ENCODE measurements around the gene BCDIN3D.

Gene BCDIN3D

DNA sequence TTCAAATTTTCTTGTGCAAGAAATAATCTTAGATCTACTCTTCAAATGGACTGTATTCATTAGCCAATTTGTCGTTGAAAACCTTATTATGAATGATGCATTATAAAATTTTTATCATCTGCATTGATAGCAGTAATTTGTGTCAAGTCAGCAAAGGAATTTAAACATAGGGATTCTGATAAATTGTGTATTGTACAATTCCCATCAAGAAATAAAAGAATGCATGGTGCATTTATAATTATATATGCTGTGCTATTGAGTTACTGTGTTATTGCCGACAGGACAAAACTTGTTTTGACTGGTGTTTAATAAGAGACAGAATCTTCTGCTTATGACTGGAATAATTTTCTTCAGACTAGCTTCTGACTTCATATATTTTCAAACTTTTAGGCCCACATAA is 3.1 kb upstream of the BCDIN3D start:
- H3K36me3 ChIP-seq (ENCODE audit: low read depth) = no peaks in the 10 kb centered on the region
- ATAC-seq (ENCODE audit: low read depth) (no peak), DNase-seq (ENCODE audit: low spot score) (no peak)
- H3K27ac ChIP-seq (ENCODE audit: poor library complexity, severe bottlenecking) = no peak overlapping the region
- TF ChIP-seq, protein P1, sequence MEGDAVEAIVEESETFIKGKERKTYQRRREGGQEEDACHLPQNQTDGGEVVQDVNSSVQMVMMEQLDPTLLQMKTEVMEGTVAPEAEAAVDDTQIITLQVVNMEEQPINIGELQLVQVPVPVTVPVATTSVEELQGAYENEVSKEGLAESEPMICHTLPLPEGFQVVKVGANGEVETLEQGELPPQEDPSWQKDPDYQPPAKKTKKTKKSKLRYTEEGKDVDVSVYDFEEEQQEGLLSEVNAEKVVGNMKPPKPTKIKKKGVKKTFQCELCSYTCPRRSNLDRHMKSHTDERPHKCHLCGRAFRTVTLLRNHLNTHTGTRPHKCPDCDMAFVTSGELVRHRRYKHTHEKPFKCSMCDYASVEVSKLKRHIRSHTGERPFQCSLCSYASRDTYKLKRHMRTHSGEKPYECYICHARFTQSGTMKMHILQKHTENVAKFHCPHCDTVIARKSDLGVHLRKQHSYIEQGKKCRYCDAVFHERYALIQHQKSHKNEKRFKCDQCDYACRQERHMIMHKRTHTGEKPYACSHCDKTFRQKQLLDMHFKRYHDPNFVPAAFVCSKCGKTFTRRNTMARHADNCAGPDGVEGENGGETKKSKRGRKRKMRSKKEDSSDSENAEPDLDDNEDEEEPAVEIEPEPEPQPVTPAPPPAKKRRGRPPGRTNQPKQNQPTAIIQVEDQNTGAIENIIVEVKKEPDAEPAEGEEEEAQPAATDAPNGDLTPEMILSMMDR (IDR thresholded peaks at IDR 0.05; ENCODE audit: poor library complexity, severe bottlenecking) = no peak
- H3K9me3 ChIP-seq (ENCODE audit: severe bottlenecking) = peaks cover 2% of the 10 kb centered on the region
- H3K4me3 ChIP-seq (ENCODE audit: severe bottlenecking) = no peak overlapping the region
- H3K4me1 ChIP-seq (ENCODE audit: insufficient read depth, poor library complexity, severe bottlenecking) = peaks cover 6% of the 10 kb centered on the region
- H3K27me3 ChIP-seq (ENCODE audit: insufficient read depth, poor library complexity, severe bottlenecking) = peaks cover 4% of the 10 kb centered on the region

DNA sequence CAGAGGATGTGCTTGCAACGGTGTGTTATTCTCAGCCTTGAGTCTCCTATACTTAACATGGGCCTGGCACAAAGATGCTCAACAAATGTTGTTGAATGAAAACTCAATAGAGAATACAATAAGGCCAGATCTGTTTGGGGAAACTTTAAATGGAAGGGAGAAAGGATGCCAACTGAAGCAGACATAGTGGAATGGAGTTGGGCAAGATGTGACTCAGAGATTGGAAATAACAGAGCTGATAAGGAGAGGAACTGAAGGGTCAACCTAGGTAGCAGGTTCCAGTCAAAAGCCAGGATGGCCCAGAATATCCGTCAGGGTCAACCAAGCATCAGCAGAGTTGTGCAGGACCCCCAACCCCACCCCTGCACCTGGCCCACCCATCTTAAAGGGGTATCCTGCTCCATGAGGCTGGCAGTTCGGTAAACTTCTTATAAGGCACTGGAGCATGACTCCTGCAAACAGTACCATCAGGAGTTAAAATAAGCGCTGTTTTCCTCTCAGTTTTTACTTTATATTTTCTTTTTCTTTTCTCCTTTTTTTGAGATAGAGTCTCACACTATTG is 1.1 kb upstream of the BCDIN3D start:
- H3K4me1 ChIP-seq (ENCODE audit: insufficient read depth, poor library complexity, severe bottlenecking) = peaks cover 6% of the 10 kb centered on the region
- DNase-seq (ENCODE audit: low spot score) (no peak), ATAC-seq (ENCODE audit: low read depth) (no peak)
- H3K36me3 ChIP-seq (ENCODE audit: low read depth) = no peaks in the 10 kb centered on the region
- H3K4me3 ChIP-seq (ENCODE audit: severe bottlenecking) = no peak overlapping the region
- TF ChIP-seq, protein P1 (IDR thresholded peaks at IDR 0.05; ENCODE audit: poor library complexity, severe bottlenecking) = no peak
- H3K27me3 ChIP-seq (ENCODE audit: insufficient read depth, poor library complexity, severe bottlenecking) = no peaks in the 10 kb centered on the region
- no peaks in the 10 kb centered on the region for H3K9me3 ChIP-seq (ENCODE audit: severe bottlenecking)
- H3K27ac ChIP-seq (ENCODE audit: poor library complexity, severe bottlenecking) = peak overlapping the region; percentile 83

DNA sequence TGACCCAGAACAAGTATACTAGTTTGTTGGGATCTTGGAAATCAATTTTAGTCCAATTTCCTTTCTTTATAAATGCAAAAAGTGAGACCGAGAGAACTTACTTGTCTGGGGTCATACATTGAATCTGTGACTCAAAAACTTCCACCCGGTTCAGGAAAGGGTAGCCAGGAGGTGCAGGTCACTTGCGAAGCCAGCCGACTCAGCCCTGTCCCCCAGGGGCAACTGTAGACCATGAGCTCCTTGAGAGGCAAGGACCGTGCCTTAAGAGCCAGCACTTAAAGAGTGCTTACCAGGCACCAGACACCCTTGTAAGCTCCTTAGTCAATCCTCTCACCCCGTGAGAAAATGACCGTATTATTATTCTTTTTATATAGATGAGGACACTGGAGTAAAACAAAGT is 505 bp upstream of the BCDIN3D start:
- DNase-seq (ENCODE audit: low spot score) (no peak), ATAC-seq (ENCODE audit: low read depth) (no peak)
- Histone ChIP-seq H3K9me3 (ENCODE audit: severe bottlenecking) (no peaks in the 10 kb centered on the region), H3K27me3 (ENCODE audit: insufficient read depth, poor library complexity, severe bottlenecking) (no peaks in the 10 kb centered on the region), H3K4me3 (ENCODE audit: severe bottlenecking) (peak overlapping the region; percentile 43), H3K4me1 (ENCODE audit: insufficient read depth, poor library complexity, severe bottlenecking) (peaks cover 6% of the 10 kb centered on the region), H3K27ac (ENCODE audit: poor library complexity, severe bottlenecking) (peak overlapping the region; percentile 83), H3K36me3 (ENCODE audit: low read depth) (no peaks in the 10 kb centered on the region)
- TF ChIP-seq, protein P1 (IDR thresholded peaks at IDR 0.05; ENCODE audit: poor library complexity, severe bottlenecking) = no peak

DNA sequence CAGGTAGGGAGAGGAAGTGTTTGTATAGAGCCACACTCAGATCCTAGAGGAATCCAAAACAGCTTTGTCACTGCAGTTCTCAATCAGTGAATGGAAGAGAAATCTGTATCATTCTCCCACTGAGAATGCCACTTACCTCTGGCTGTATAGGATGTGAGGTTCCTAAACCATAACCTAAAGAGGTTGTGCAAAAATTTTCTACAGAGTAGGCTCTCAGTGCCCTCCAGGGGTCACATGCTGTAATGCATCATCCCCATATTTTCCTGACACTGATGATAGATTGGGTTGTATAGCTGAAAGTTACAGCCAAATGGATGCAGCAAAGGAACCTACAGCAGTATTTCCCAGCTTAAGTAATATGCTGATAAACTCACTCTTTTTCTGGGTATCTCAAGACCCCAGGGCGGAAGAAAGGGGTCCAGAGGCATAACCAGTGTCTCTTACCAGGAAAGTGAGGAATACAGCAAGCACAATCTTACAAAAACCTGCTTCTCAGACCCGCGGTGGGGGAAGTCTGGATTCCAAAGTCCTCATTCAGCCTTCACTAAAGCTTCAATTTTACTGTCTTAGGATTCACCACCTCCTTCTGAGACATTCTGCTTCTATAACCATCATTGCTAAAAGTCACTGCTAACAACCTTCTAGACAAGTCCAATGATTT is 3.8 kb downstream of the BCDIN3D start:
- ATAC-seq (ENCODE audit: low read depth) (no peak), DNase-seq (ENCODE audit: low spot score) (no peak)
- TF ChIP-seq, protein P1 (IDR thresholded peaks at IDR 0.05; ENCODE audit: poor library complexity, severe bottlenecking) = peak; percentile 77
- Histone ChIP-seq H3K4me1 (ENCODE audit: insufficient read depth, poor library complexity, severe bottlenecking) (peaks cover 6% of the 10 kb centered on the region), H3K27ac (ENCODE audit: poor library complexity, severe bottlenecking) (no peak overlapping the region), H3K27me3 (ENCODE audit: insufficient read depth, poor library complexity, severe bottlenecking) (no peaks in the 10 kb centered on the region), H3K4me3 (ENCODE audit: severe bottlenecking) (no peak overlapping the region), H3K36me3 (ENCODE audit: low read depth) (no peaks in the 10 kb centered on the region), H3K9me3 (ENCODE audit: severe bottlenecking) (no peaks in the 10 kb centered on the region)

DNA sequence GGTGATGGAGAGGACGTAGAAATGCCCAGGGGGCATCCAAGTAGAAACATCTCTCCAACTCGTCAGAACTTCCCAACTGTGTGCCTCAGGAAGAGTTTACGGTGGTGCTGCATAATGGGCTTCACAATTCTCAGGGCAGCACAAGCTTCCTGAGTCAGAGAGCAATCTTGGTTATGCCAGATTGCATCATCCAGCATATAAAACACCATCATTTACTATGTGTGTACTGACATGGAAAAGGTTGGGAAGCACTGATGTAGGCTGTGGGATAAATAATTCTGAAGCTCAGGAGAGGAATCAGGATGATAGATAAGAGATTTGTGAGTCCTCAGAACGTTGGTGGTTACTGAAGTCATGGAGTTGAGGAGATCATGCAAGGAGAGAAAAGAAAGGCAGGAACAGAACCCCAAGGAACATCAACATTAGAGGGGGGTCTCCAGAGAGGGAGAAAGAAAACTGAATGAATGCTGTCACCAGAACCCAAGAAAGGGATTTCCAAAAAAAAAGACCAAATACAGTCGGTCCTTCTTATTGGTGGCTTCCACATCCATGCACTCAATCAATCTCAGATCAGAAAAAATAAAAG is 10.0 kb downstream of the BCDIN3D start:
- no peaks in the 10 kb centered on the region for H3K27me3 ChIP-seq (ENCODE audit: insufficient read depth, poor library complexity, severe bottlenecking)
- peaks cover 9% of the 10 kb centered on the region for H3K4me1 ChIP-seq (ENCODE audit: insufficient read depth, poor library complexity, severe bottlenecking)
- no peaks in the 10 kb centered on the region for H3K36me3 ChIP-seq (ENCODE audit: low read depth)
- H3K9me3 ChIP-seq (ENCODE audit: severe bottlenecking) = no peaks in the 10 kb centered on the region
- TF ChIP-seq, protein P1 (IDR thresholded peaks at IDR 0.05; ENCODE audit: poor library complexity, severe bottlenecking) = no peak
- DNase-seq (ENCODE audit: low spot score) (no peak), ATAC-seq (ENCODE audit: low read depth) (no peak)
- no peak overlapping the region for H3K4me3 ChIP-seq (ENCODE audit: severe bottlenecking)
- no peak overlapping the region for H3K27ac ChIP-seq (ENCODE audit: poor library complexity, severe bottlenecking)
